GM12865 (cell line): ENCODE results near the gene UFC1.

Experiments used
- DNase-seq: peaks from one replicate; pipeline ENCODE4 v3.0.0; 2010; ENCODE audit warnings: low read depth
- H3K4me3 ChIP-seq: 2 replicates; pipeline ENCODE4 v1.5.1; 2011; ENCODE audit warnings: mild to moderate bottlenecking, low read depth, low read length, control low read depth
- TF ChIP-seq, protein P1 (sequence below): IDR thresholded peaks from 2 replicates; pipeline ENCODE4 v1.5.1; 2011; ENCODE audit warnings: low read length, control low read depth, low read depth, inconsistent platforms; ENCODE audit not compliant: insufficient read depth; ENCODE audit errors: missing control alignments

The UFC1 gene

DNA sequence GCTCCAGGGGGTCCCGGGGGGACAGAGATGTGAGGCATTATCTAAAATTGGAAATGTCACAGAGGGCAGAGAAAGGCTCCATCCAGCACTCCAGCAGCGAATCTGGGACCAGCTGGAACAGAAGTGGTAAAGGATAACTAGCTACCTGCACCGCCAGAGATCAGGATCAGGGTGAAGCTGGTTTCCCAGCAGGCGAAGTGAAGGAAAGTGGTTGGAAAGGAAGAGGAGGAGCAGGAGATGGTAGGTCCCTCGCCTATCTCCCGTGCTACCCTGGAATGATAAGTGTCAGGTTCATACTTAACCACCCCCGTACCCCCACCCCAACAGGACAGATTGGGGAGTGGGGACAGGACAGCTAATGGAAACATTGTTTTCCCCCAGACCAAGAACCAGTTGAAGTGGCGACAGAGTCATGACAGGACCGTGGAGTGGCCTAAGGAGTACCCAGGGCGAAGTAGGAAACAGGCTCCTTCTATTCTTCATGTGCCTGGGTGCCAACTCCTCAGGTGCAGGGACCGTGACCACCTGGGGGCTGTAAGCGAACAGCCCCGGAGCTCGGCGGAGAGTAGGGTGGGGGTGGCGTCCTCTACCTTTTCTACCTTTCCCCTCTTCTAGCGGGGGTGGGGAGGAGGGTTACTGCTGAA lies 22.8 kb downstream of the UFC1 start:
- DNase-seq = no peak
- TF ChIP-seq, protein P1, sequence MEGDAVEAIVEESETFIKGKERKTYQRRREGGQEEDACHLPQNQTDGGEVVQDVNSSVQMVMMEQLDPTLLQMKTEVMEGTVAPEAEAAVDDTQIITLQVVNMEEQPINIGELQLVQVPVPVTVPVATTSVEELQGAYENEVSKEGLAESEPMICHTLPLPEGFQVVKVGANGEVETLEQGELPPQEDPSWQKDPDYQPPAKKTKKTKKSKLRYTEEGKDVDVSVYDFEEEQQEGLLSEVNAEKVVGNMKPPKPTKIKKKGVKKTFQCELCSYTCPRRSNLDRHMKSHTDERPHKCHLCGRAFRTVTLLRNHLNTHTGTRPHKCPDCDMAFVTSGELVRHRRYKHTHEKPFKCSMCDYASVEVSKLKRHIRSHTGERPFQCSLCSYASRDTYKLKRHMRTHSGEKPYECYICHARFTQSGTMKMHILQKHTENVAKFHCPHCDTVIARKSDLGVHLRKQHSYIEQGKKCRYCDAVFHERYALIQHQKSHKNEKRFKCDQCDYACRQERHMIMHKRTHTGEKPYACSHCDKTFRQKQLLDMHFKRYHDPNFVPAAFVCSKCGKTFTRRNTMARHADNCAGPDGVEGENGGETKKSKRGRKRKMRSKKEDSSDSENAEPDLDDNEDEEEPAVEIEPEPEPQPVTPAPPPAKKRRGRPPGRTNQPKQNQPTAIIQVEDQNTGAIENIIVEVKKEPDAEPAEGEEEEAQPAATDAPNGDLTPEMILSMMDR = no peak

DNA sequence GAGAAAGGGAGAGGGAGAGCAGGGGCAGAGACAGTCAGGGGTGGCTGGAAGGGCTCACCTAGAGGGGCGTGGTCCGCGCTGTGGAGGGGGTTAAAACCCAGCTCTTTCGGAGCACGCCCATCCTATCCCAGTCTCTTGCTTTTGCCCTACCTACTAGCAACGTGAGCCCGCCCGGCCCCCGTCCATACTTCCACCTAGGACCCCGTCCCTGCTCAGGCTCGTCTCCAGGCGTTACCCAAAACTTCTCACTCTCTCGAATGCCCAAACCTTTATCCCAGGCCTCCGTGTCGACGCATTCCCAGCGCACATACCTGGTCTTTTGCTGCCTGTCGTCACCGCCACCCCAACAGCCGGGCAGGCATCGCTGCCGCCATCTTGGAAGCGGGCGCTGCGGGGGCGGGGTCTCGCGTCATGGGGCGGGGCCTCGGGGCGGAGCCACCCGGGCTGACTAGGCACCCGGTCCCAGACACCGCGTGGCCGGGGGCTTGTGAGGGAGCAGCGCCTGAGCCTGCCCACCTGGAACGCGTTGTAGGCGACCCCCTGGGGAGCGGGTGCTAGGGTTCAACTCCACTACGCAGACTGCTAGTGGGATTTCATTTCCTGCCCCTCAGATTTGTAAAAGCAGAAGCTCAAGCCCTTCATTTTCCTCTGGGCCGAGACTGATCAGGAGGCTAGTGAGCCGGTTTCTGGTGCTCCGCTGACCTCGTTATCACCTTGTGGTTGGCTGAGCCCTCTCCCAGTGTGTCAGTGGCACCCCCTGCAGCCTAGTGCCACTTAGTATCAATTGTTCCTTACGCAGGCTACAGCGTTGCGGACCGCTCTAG lies 23.5 kb downstream of the UFC1 start, which contains the start of gene B4GALT3:
TSS of gene B4GALT3 (minus strand) at position 396 of the 824 bp plus-strand sequence. CDS start 1,447 bp downstream, outside the sequence.
- H3K4me3 ChIP-seq = peak within 1 kb of the TSS; percentile 74
- TF ChIP-seq, protein P1 = no peak
- peak; percentile 90 for DNase-seq

More for the DNA sequence above, 22.8 kb downstream of the UFC1 start:
- peak overlapping the region; percentile 74 for H3K4me3 ChIP-seq

DNA sequence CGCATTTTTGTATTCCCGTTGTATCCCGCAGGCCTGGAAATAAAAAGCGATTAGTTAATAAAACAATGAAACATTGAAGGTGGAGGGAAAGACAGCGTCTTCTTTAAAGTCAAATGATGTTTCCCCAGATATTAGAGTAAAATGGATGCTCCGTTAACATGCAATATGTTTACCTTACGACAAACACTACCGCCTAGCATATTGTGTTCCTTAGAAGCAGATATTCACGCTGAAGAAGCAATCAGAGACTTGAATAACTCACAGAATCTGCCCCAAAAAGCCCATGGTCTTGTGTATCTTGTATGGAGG lies 24.1 kb downstream of the UFC1 start:
- TF ChIP-seq, protein P1 = no peak
- peak overlapping the region; percentile 74 for H3K4me3 ChIP-seq
- DNase-seq = no peak

DNA sequence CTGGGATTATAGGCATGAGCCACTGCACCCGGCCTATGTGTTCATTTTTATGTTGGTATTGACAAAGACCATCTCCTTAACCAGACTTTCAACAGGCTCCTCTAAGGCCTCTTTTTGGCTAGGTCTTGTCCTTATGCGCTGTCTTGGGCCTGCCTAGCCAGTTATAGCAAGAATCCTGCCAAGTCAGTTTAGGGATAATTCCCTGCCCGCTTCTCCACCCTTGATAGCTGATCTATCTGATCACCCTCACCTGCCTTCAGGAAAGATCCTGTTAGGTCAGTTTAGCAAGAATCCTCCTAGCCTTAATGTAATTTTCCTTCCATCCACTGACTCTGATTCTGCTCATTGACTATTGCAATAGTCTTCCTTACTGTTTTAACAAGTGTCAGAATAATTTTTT lies 25.9 kb downstream of the UFC1 start:
- TF ChIP-seq, protein P1 = no peak
- H3K4me3 ChIP-seq = no peak overlapping the region
- DNase-seq = no peak

DNA sequence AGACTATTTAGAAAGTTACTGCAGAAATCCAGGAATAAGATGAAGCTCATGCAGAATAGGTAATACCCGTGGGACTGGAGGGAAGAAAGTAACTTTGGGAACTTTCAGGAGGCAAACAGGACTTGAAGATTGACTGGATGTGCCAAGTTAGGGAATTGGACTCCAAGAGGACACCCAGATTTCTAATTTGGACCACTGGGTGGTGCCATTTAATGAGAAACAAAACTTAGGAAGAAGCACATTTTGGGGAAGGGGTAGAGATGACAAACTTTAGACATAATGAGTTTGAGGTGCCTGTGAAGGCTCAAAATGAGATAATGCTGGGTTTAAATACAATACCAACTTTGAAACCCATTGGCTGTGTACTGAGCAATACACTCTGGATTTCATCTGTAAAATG lies 26.9 kb downstream of the UFC1 start:
- no peak for DNase-seq
- TF ChIP-seq, protein P1 = no peak
- no peak overlapping the region for H3K4me3 ChIP-seq

DNA sequence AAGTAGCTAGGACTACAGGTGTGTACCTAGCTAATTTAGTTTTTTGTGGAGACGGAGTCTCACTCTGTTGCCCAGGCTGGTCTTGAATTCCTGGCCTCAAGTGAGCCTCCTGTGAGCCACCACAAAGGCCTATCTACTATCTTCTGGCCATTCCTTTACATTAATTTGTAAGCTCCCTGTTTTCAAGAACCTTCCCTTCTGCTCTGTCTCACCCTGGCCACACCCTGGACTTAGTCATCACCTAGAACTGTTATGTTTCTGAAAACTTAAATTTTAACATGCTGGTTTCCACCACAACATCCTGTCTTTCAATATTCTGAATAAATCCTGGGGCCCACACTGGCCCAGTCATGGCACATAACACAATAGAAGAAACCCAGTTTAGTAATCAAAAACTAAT lies 28.4 kb downstream of the UFC1 start:
- peak overlapping the region; percentile 21 for H3K4me3 ChIP-seq
- DNase-seq = peak; percentile 89
- TF ChIP-seq, protein P1 = no peak
